GM21381 (cell line): ENCODE measurements around the gene BOD1L1.

Experiments
- ATAC-seq: cut with Tn5 transposase; IDR thresholded peaks from one replicate; pipeline ENCODE4 v1.9.1; 2021; ENCODE audit warnings: mild to moderate bottlenecking, moderate library complexity; ENCODE audit not compliant: unreplicated experiment

Gene BOD1L1

DNA sequence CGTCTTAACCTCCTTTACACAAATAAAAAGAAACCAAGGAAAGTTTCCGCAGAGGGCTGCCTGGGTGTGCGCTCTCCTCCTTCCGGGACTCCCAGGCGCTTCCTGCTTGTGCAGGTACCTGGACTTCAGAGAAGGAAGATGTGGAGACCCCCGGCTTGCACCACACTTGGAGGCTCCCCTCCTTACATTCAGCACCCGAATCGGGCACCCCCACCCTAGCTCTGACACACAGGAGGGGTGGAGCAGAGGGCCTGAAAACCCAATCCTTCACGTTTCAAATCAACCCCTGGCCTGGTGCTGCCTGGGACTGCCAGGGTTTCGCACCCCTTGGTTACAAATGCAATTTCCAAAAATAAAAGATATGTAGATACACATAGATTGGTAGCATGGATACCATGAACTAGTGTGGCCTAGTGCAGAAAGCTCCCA is 86.3 kb downstream of the BOD1L1 start:
- no peak for ATAC-seq

DNA sequence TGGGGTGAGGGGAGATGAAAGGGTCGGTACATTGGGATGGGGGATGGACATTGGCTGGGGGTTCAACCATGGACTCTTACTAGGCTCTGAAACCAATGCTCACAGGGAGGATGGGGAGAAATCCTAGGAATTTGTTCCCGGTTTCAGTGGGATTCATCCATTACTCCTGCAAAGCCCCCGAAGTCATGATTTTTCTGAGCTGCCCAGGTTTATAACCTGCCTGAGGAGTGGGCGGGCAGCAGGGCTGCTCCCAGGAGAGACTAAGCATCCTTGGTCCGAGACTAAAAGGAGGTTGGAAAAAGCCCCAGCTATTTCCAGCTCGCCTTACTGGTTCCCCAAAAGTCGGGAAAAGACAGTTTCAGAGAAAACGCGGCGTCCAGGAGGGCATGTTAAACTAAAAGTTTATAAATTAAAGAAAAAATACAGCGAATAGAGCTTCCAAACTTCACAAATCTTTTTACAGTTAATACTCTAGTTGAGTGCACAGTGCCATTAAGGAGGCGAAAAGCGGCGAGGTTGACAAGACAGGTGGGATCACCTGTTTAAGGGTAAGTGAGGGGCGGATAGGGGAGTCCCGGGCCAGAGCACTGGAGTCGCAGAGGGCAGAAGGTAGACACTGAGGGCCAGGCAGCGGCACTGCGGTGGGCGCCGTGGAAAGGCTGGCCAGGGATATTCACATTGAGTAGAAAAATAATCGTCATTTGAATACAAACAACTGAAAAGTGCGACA is 86.9 kb downstream of the BOD1L1 start:
- no peak for ATAC-seq

DNA sequence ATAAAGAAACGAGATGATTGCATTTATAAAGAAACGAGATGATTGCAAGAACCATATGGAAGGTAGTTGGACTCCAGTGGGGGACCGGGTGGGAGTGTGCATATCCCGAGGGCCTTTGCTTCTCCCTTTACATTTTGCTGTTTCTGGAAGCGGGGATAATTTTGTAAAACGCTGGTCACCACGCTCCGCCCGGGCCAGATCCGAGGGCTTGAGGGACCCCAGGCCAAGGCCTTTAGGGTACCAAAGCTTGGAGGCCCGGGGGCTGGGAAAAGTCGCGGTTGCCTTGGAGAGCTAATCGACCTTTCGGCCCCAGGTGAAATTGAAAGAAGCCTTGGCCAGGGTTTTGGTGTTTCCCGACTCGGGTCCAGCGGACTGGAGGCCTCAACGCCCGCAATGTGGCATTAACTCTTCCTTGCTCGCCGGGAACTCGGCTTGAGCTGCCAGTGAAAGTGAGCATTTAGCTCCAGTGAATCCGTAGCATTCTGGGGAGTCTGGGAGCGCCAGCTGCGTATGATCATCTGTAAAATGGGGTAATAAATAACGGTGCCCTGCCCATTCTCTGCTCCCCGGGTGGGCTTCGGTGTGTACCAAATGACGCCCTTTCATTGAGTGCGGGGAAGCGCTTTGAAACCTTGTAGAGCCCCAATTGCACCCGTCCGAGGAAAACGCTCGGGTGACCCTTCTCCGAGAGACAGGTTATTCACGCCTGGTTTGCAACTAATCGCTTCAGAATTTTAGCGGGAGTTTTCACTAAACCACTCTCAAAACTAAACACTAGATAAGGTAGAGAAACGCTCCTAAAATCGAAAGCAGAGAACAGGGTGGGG is 87.7 kb downstream of the BOD1L1 start:
- ATAC-seq = no peak

DNA sequence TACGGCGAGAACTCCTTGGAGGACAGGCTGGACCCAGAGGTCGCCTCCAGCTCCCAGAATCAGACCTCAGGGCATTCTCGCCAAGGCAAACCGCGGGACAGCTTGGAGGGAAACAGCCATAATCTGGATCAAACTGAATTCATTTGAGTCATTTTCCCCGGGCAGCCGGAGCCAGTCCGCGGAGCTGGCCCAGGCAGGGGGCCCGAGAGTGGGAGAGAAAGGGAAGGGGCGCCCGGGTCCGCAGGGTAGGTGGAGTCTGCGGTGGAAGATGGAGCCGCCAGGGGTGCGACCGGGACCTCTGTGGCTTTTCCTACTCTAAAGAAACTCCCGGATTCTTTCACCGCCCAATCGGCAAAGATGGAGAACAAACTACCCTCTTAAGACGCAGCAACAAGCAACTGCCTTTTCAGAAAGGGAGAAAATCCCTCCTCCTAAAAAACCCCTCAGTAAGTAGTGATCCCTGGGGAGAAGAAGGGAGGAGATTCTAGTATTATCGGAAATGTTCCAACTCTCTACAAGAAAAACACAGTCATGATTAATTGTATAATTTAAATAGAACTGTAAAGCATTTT is 88.4 kb downstream of the BOD1L1 start:
- no peak for ATAC-seq

DNA sequence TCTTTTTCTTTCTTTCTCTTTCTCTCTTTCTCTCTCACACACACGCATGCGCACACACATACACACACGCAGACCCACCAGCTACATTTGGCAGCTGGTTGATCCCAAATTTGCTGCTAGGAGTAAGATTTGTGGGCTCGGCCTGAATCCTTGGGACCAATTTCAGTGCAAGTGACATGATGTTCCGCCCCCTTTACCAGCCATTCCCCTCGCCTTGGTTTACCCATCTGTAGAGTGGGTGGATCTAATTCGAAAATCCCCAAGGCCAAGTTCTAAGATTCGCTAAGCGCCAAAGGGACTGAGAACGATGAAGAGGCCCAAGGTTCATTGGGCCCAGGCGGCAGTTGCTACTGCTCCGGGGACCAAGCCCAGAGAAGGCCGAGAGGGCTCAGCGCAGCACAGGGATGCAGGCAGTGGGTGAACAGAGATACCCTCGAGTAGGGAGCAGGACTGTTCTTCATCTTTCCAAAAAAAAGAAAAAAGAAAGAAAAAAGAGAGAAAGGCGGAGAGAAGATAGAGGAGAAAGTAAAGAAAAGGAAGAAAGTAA is 89.0 kb downstream of the BOD1L1 start:
- ATAC-seq = no peak

DNA sequence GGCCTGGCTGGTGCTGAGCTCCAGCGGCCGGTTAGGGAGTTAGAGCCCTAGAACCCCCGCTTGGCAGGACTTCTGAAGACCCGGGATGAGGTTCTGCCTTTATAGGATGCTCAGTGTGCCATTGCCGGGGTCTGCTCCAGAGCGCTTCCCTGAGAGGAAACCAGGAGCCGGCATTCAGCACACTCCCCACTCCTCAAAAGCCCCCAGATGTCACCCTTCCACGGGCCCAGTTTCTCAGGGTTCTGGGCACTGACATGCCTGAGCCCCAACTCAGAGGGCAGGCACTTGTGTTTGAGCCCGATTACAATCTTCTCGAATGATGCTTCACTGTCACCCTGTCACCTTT is 89.7 kb downstream of the BOD1L1 start:
- ATAC-seq = no peak

DNA sequence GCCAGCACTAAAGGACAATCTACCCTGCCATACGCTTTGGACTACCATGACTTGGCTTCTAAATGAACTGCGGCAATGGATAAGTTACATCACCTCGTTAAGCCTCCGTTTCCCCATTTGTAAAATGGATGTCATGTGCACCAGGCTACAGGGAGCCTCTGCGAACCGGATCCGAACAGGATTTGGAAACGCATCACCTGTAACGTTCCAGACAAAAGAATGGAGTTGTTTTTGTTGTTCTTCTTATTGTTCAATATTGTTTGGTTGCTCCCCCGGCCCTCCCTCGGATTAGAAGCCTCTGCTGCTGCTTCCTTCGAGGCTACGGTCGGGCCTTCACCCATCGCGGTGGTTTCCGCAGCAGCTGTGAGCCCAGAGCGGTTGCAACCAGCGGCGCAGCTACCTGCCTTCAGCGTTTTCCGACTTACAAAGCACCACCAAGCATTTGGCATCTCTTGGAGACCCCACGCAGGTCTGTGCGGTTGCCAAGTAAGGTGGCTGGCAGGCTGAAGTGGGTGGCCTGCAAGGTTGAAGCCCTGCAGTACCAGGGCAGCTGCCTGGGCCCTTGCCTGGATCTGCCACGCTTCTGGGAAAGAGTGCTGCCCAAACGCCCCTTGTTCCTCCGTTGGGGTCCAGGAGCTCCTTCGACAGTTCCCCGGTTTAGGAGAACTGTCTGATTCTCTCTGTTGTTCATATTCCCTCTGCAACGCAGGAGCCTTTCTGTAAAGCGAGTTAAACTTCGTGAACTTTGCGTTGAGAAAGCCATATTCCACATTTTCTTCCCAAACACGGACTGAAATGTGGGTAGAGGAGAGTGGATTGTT is 90.3 kb downstream of the BOD1L1 start:
- no peak for ATAC-seq

DNA sequence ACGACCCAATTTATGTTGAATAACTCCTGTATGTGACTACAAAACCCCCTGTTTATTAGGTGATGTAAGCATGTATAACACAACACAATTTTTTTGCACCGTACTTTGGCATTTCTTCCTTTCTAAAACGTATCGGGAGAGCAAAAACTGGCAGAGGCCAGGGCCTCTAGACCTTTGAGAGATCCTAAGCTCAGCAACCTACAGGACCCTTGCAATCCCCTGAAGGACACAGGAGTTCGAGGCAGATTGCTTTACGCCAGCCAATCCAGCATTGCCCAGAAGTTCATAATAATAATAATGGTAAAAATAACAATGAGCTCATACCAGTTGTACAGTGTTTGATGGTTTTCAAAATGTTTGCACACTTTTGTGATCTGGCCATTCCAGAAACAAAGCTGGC is 90.9 kb downstream of the BOD1L1 start:
- ATAC-seq = no peak

DNA sequence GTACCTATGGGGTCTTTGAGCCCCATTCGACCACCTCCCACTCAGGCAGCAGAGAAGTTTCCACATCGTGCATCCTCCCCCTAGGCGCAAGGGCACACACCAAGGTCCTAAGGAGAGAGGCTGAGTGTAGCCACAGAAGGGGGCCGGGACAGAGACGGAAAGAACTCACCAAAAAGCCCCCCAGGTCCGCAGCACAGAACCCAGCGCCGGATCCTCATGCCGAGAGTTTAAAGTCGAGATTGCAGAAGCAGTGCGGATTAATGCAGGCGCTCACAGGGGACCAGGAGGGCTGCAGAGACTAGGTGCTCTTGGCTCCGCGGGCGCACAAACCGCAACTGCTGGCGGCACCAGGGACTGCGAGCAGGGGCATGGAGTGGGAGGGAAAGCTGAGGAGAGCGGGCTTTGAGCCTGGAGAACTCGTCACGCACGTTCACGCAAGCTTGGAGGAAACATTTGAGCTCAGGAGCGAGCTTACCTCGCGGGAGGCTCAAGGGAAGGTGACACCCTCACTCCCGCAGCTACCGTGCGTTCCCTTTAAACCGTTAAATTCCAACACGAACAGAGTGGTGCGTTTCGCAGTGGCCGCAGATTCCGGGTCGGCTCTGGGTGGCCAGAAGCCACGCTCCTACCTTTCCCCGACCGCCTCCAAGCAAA is 91.7 kb downstream of the BOD1L1 start:
- no peak for ATAC-seq

DNA sequence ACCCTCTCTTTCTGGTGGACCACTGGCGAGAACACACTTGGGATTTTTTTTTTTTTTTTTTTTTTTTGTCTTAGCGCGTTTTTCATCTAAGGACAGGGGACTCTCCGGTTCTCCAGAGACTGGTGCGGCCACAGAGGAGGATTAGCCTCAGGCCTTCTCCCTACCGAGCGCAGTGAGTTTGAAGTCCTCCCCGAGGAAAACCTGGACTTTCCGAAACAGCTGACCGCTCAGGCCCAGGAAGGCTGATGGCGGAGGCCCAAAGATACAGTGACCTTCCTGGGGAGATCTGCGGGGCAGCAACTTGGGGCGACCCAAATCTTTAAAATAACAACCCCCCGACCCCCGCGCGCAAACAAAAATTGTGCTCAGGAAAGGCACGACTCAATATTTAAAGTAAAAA is 92.4 kb downstream of the BOD1L1 start:
- no peak for ATAC-seq

DNA sequence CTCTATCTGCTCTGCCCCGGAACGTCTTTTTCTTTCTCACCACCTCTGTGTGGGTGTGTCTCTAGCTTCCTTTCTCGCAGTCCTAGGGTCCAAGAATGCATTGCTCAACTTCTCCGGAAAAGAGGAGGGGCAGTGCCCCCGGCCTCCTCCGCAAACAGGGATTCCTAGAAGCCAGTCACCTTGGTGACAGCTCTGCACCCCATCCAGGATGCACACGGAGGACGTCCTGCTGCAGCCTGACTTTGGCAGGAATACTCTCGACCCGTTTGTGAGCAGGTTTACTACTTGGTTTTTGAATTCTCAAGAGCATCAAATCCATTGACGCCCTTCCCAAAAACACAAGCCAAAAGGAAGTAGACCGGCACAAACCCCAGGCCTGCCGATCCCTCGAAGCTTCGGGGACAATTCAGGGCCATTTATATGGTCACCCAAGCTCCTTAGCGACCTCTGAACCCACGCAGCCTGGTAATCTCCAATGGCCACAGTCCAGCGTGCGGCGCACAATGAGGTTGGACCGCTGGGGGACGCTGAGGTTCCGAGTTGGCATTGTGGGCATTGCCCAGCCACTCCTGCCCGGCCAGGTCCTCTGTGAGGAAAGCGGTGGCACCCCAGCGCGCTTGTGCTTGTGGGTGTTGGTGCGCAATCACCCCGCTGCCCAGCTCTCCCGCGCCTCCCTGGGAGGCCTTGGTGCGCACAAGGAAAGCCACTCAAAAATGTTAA is 93.0 kb downstream of the BOD1L1 start:
- no peak for ATAC-seq

DNA sequence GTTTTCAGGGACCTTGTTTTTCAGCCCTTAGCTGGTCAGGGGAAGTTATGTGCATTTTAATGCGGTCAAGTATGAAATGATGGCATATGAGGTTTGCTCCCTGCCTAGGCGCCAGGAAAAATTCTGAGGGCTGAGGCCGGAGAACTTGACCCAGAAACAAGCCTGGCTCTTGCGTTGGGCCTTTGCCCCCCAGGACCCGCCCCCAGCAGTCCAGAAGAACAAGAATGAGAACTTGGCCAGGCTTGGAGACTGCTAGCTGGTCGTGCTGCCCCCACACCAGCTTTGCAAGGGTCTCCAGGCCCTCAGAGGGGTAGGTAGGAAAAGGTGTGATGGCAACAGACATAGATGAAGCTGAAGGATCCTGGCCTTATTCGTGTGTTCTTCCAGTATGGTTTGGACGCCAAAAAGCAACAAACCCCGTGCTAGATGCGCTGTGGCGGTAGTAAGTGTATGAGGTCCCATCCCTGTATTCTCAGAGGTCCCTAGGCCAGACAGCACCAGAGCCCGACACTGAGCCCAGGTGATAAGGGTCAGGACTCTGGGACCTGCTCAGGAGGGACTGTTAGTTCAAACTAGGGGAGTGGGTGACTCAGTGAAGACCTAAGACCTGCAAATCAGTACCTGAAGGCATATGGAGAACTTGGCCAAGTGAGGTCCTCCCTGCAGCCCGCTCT is 93.7 kb downstream of the BOD1L1 start:
- no peak for ATAC-seq

DNA sequence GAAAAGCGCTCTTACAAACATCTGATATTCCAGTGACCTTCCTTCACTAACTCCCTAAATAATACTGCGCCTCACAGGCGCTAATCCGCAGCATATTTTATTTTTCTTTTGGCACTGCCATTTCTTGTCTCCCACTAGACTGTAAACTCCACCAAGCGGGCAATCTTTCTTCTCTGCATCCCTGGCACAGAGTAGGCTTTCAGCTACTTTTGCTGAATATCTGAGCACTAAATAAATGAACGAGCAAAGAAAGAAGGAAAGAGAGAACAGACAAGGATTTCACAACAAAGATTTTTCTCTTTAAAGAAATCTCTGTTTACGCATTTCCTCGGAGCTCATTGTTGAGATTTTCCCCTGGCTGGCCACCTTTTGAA is 95.9 kb downstream of the BOD1L1 start:
- no peak for ATAC-seq

DNA sequence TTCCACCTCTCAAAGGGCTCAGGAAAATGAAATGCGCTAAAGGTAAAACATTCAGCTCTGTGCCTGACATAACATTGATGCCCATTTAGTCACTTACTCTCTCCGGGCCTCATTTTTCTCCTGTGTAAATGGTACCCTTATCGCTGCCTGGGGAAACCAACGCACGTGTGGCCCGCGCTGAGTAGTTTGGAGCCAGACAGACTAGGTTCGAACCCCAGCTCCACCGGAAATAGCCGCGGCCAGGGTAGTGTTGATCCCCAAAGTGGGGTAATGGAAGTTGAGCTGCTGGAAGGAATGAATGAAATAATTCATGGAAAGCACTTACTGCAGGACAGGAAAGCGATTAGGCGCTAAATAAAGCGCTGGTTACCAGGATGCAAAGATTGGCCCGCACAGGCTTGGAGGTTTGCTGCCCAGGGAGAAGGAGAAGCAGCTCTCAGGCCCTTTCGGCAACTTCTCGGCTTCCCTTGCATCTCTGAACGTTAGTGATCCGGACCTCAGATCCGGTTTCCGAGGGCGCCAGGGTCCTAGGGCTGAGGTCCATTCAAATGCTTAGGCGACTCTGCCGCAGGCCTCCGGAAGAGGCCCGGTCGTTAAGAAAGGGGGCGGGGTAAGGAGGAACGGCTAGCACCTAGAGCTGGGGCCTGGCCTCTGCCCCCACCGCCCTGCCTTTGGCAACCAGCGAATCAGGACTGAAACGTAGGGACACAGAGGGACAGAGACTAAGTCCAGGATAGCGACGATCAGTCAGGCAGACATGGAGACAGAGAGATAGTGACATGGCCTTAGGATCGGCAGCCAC is 96.5 kb downstream of the BOD1L1 start:
- no peak for ATAC-seq

DNA sequence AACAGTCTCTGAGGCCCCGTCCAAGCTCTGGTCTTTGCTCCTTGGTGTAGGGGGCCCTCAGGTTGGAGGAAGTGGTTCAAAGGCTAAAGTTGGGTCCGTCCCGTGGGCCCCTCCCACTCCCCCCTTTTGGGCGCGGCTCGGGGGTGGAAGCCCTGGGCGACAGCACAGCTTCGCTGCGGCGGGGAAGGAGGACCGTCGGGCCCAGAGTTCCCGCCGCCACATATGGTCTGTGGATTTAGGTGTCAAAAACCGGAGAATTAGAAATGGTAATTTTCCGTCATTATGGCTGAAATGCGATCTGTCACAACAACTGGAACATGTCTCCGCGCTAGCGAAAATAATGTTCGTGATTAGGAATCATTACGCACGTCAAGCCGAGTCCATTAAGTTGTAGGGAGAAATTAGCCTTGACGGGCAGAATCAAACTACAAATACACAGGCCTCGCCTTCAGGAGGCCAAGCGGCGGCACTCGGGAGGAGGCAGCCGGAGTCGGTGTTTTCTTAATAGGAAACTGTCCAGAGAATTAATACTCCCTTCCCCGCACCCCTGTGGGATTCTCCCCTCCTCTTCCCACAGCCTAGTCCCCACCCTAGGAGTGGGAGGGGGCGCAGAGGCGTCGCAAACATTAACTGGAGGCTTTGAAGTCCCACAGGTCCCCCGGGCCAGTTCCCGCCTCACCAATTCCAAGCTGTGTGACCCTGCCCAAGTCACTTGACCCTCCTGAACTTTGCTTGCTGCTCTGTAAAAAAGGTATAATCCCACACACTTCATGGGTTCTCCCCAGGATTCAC is 98.2 kb downstream of the BOD1L1 start:
- no peak for ATAC-seq

DNA sequence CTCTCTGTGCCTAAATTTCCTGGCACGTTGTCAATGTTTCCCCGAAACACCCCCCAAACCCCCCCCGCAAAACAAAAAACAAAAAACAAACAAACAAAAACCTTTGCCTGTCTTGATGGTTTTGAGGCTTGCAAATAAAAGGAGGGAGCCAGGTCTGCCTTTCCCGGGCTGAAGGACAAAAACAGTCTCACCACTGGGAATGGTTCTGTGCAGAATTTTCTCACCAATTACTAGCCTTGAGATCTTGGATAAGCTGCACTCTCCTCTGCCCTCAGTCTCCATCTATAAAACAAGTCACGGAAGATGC is 98.8 kb downstream of the BOD1L1 start:
- no peak for ATAC-seq

DNA sequence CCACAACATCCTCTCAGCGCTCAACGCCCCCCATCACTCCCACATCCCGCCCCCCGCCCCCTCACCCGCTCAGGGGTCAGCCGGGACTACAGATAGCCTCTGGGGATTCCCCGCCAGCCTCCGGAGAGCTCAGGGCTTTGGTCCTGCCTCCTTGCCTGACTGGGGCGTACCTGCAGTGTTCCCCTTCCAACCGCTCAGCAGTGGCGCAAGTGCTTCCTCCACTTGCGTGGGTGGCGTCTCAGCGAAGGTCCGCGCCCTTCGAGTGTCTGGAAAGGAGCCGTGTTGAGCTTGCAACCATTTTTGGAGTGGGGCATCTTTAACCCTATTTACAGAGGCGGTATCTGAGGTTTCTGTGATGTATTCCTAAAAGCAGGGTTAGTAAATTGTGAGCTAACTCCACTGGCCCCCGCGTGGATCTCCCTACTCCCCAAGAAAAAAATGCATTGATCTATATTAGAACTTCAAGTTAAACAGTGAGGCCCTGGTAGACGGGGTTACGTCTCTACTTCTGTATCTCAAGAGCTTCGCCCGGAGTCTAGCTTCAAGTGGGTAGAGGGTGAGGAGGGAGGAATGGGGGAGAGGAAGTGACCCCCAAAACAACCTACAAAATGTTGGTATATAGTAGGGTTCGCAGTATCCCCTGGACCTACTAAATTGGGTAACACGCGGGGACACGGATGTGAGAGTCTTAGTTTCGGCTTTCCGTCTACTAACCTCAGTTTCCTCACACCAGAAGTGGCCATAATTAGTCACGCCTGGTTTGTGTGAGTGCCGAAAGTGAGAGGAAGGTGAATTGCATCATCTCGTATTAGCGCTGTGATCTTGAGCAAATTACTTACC is 99.3 kb downstream of the BOD1L1 start:
- peak; percentile 84 for ATAC-seq
